ENCODE measurements around the gene C2orf78. TPM values are rescaled to one million over a fixed set of nuclear protein-coding genes. Genes with fewer than 3 reads are reported as not detected.

C2orf78 gene
- total RNA-seq, 2 experiments from 2014 or later = not detected

GRCh38 chr2:73852020-73852419 is 68.0 kb downstream of the C2orf78 start:
- Mint-ChIP-seq H3K27me3 (no peaks in the 10 kb centered on the region), H3K27ac (no peak overlapping the region), H3K4me3 (no peak overlapping the region), H3K9me3 (peaks cover 3% of the 10 kb centered on the region), H3K36me3 (ENCODE audit: low read depth) (peaks cover 55% of the 10 kb centered on the region), H3K4me1 (peaks cover 5% of the 10 kb centered on the region)
- CTCF ChIA-PET = no interaction called here
- DNase-seq = no peak
- POLR2A ChIA-PET = no interaction called here

- Mint-ChIP-seq H3K36me3 (ENCODE audit: low read depth) (peaks cover 55% of the 10 kb centered on the region), H3K27me3 (no peaks in the 10 kb centered on the region), H3K4me1 (peaks cover 19% of the 10 kb centered on the region), H3K4me3 (no peak overlapping the region), H3K9me3 (peaks cover 3% of the 10 kb centered on the region), H3K27ac (no peak overlapping the region)
- POLR2A ChIA-PET = no interaction called here
- no peak for DNase-seq
- CTCF ChIA-PET = interaction anchor here (0.6 to 1.5 kb wide), 2 partner anchors 10 to 324 kb away, joined by 3 to 6 read pairs; no protein-coding TSS in a partner anchor
Measured at GRCh38 chr2:73855526-73855925, 71.5 kb downstream of the C2orf78 start.

- Mint-ChIP-seq H3K36me3 (ENCODE audit: low read depth) (peaks cover 55% of the 10 kb centered on the region), H3K27me3 (no peaks in the 10 kb centered on the region), H3K4me3 (no peak overlapping the region), H3K27ac (no peak overlapping the region), H3K9me3 (peaks cover 3% of the 10 kb centered on the region), H3K4me1 (peaks cover 16% of the 10 kb centered on the region)
- CTCF ChIA-PET = interaction anchor here (1.5 kb wide), 1 partner anchor 9 kb away, joined by 6 read pairs; no protein-coding TSS in a partner anchor
- DNase-seq = no peak
- POLR2A ChIA-PET = no interaction called here
Measured at GRCh38 chr2:73856214-73856613, 72.2 kb downstream of the C2orf78 start.

- H3K27me3 Mint-ChIP-seq = no peaks in the 10 kb centered on the region
- ChIA-PET CTCF (no interaction called here), POLR2A (no interaction called here)
- DNase-seq = peak; percentile 8
- peaks cover 3% of the 10 kb centered on the region for H3K9me3 Mint-ChIP-seq
- H3K27ac Mint-ChIP-seq = no peak overlapping the region
- H3K4me1 Mint-ChIP-seq = peaks cover 14% of the 10 kb centered on the region
- H3K4me3 Mint-ChIP-seq = no peak overlapping the region
- H3K36me3 Mint-ChIP-seq (ENCODE audit: low read depth) = peaks cover 70% of the 10 kb centered on the region
Measured at GRCh38 chr2:73859721-73860586, 76.0 kb downstream of the C2orf78 start.

GRCh38 chr2:73862987-73863386 is 79.0 kb downstream of the C2orf78 start:
- POLR2A ChIA-PET = no interaction called here
- no peak overlapping the region for H3K27ac Mint-ChIP-seq
- no peak overlapping the region for H3K4me3 Mint-ChIP-seq
- CTCF ChIA-PET = interaction anchor here (0.7 to 4.4 kb wide), 4 partner anchors 11 to 258 kb away, joined by 3 to 21 read pairs (median 6); no protein-coding TSS in a partner anchor
- no peaks in the 10 kb centered on the region for H3K27me3 Mint-ChIP-seq
- H3K36me3 Mint-ChIP-seq (ENCODE audit: low read depth) = peaks cover 55% of the 10 kb centered on the region
- no peak for DNase-seq
- peaks cover 14% of the 10 kb centered on the region for H3K4me1 Mint-ChIP-seq
- no peaks in the 10 kb centered on the region for H3K9me3 Mint-ChIP-seq

Other genes starting within 250 kb of the C2orf78 start
- not detected for gene NAT8, start 141.8 kb upstream of the C2orf78 start, total RNA-seq
- gene TPRKB, start 46.8 kb upstream of the C2orf78 start, total RNA-seq = 10 to 100 TPM; 33.6 to 39.5 TPM
- 10 to 100 TPM; 28.7 to 29.4 TPM for gene DUSP11, start 4.1 kb upstream of the C2orf78 start, total RNA-seq
- gene STAMBP, start 44.8 kb downstream of the C2orf78 start, total RNA-seq = 10 to 100 TPM; 37.2 to 38.4 TPM
- not detected for gene ACTG2, start 108.8 kb downstream of the C2orf78 start, total RNA-seq
- gene DGUOK, start 142.7 kb downstream of the C2orf78 start, total RNA-seq = 10 to 100 TPM; 64.1 to 72.3 TPM
- gene TET3, start 200.7 kb downstream of the C2orf78 start, total RNA-seq = 10 to 100 TPM; 17.9 to 18.8 TPM

Measured in activated CD4-positive, alpha-beta T cell treated with anti-CD3 and anti-CD28 coated beads, Interleukin-2, amount 10 ng/mL, durations not matched to agents 7 days and 5 days (primary cell).